ENCODE data around the gene SH3RF3.

DNA sequence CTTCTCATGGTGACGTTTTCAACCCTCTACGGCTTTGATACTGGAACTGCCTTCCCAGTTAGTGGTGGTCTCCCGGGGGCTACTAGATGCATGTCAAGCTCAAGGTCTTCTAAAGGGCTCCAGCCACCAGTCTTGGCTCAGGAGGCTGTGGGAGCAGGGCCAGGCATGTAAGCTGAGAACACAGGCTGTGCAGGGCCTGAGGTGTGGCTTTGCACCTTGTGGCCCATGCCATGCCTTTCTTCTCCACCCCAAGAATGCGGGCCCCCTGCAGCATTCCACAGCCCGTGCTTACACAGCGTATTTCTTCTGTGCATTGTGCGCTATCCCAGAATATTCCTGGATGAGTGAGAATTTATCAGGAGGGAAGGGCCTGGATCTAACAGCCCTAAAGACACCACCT, 339.9 kb downstream of the SH3RF3 start:
- TF ChIP-seq, protein P1, sequence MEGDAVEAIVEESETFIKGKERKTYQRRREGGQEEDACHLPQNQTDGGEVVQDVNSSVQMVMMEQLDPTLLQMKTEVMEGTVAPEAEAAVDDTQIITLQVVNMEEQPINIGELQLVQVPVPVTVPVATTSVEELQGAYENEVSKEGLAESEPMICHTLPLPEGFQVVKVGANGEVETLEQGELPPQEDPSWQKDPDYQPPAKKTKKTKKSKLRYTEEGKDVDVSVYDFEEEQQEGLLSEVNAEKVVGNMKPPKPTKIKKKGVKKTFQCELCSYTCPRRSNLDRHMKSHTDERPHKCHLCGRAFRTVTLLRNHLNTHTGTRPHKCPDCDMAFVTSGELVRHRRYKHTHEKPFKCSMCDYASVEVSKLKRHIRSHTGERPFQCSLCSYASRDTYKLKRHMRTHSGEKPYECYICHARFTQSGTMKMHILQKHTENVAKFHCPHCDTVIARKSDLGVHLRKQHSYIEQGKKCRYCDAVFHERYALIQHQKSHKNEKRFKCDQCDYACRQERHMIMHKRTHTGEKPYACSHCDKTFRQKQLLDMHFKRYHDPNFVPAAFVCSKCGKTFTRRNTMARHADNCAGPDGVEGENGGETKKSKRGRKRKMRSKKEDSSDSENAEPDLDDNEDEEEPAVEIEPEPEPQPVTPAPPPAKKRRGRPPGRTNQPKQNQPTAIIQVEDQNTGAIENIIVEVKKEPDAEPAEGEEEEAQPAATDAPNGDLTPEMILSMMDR (IDR thresholded peaks at IDR 0.05): no peak
- TF ChIP-seq POLR2A (IDR thresholded peaks at IDR 0.05): no peak
- no peak for TF ChIP-seq POLR2AphosphoS5 (IDR thresholded peaks at IDR 0.05)
